Left lung (tissue), 10 donors: Measurements from ENCODE around the gene GATAD2A. TPM values are rescaled to one million over a fixed set of nuclear protein-coding genes. Genes with fewer than 3 reads are reported as not detected.
A peak's percentile ranks its signal among the peaks of the same experiment; 100 is the strongest.

Experiments
- ATAC-seq: fragments of 200-7000 bp; cut with Tn5 transposase; one replicate; pipeline ENCODE4 v1.9.1; 2020; ENCODE audit warnings: moderate library complexity
- DNase-seq, 4 donors: peaks; one replicate each; pipeline ENCODE4 v3.0.0-alpha.2; 2013 to 2020
- H3K27ac ChIP-seq, 2 donors: fragments of 200-600 bp; sonication (generic) in 1 of 2; one replicate each; pipeline versions ENCODE4 v1.5.0 to v1.8.0; 2020 to 2021
- H3K27me3 ChIP-seq, 2 donors: fragments of 200-600 bp; sonication (generic) in 1 of 2; one replicate each; pipeline versions ENCODE4 v1.5.0 to v1.8.0; 2020 to 2021
- H3K36me3 ChIP-seq, 2 donors: fragments of 200-600 bp; sonication (generic) in 1 of 2; one replicate each; pipeline versions ENCODE4 v1.5.0 to v1.8.0; 2020 to 2021
- H3K4me1 ChIP-seq, 2 donors: fragments of 200-600 bp; one replicate each; pipeline ENCODE4 v1.8.0; 2021
- H3K4me3 ChIP-seq, 2 donors: fragments of 200-600 bp; sonication (generic) in 1 of 2; one replicate each; pipeline versions ENCODE4 v1.5.0 to v1.8.0; 2020 to 2021; ENCODE audit warnings: mild to moderate bottlenecking in 1 of 2
- H3K9me3 ChIP-seq, 2 donors: fragments of 200-600 bp; sonication (generic) in 1 of 2; one replicate each; pipeline versions ENCODE4 v1.5.0 to v1.8.0; 2020 to 2021
- CTCF ChIP-seq, 2 donors: fragments of 200-600 bp; sonication (generic) in 1 of 2; IDR thresholded peaks; one replicate each; pipeline versions ENCODE4 v1.5.0 to v1.8.0; 2021; ENCODE audit warnings: antibody characterized with exemption in 2 of 2
- intact Hi-C, 2 donors: fragments of 100-400 bp; cut with DNase I; formaldehyde crosslinking; loops; one replicate each; pipeline versions ENCODE4 v1.11.2 to v1.14.2; 2022
- polyA plus RNA-seq, 6 donors: library from polyadenylated mRNA; unstranded; fragments of 120-200 nt; gene quantifications; one replicate each; pipeline ENCODE4 v1.2.1, GENCODE V29; 2013; ENCODE audit not compliant: insufficient read length in 6 of 6
- total RNA-seq, 2 donors: library from RNA; stranded (reverse); fragmentation: NEBNext Ultra II Directional; extraction: Animal tissue kit (Norgen Biotek cat#: 25700); gene quantifications; one replicate each; pipeline ENCODE4 v1.2.1, GENCODE V29; 2021
- donor health status: DM: no; HTN: yes; CAD: no.
- donor health status: DM: no; HTN: no; CAD: no.

The GATAD2A gene
- total and polyA plus RNA-seq, 8 donors, result 39.3 to 97.3 (median 49.0) TPM

- intact Hi-C loops, result no loop called here
- peaks cover 0 to 98% of the 10 kb centered on the region in 2 donors for H3K36me3 ChIP-seq
- ATAC-seq (no peak), DNase-seq (no peak)
- H3K4me1 ChIP-seq, result peaks cover 0 to 2% of the 10 kb centered on the region in 2 donors
- TF ChIP-seq CTCF (IDR thresholded peaks at IDR 0.05), result no peak
- no peak overlapping the region for H3K4me3 ChIP-seq
- no peak overlapping the region for H3K27ac ChIP-seq
- no peaks in the 10 kb centered on the region for H3K9me3 ChIP-seq
- H3K27me3 ChIP-seq, result no peaks in the 10 kb centered on the region
These were observed 90.4 kb downstream of the GATAD2A start for GRCh38 chr19:19495614-19496603.

GRCh38 chr19:19498255-19498991 lies 92.9 kb downstream of the GATAD2A start:
- no peak for TF ChIP-seq CTCF (IDR thresholded peaks at IDR 0.05)
- Histone ChIP-seq H3K27me3 (no peaks in the 10 kb centered on the region), H3K36me3 (peaks cover 0 to 100% of the 10 kb centered on the region in 2 donors), H3K4me1 (no peaks in the 10 kb centered on the region), H3K9me3 (no peaks in the 10 kb centered on the region), H3K4me3 (no peak overlapping the region), H3K27ac (no peak overlapping the region)
- intact Hi-C loops, result no loop called here
- ATAC-seq (no peak), DNase-seq (peak in 1 of 4 donors; percentile 73)

- TF ChIP-seq CTCF (IDR thresholded peaks at IDR 0.05), result no peak
- Histone ChIP-seq H3K27ac (no peak overlapping the region), H3K4me1 (no peaks in the 10 kb centered on the region), H3K27me3 (no peaks in the 10 kb centered on the region), H3K4me3 (no peak overlapping the region), H3K9me3 (no peaks in the 10 kb centered on the region), H3K36me3 (peaks cover 0 to 100% of the 10 kb centered on the region in 2 donors)
- no peak for DNase-seq
- intact Hi-C loops, result no loop called here
- ATAC-seq, result no peak
These were observed 94.0 kb downstream of the GATAD2A start for GRCh38 chr19:19499272-19499995.

- TF ChIP-seq CTCF (IDR thresholded peaks at IDR 0.05), result no peak
- peaks cover 0 to 100% of the 10 kb centered on the region in 2 donors for H3K36me3 ChIP-seq
- intact Hi-C loops, result no loop called here
- DNase-seq, result peak in 1 of 4 donors; percentile 67
- no peak overlapping the region for H3K4me3 ChIP-seq
- H3K9me3 ChIP-seq, result no peaks in the 10 kb centered on the region
- H3K27me3 ChIP-seq, result no peaks in the 10 kb centered on the region
- no peak overlapping the region for H3K27ac ChIP-seq
- no peaks in the 10 kb centered on the region for H3K4me1 ChIP-seq
- no peak for ATAC-seq
These were observed 95.6 kb downstream of the GATAD2A start for GRCh38 chr19:19500975-19501644.
